ENCODE results near the gene TENT4B.
A peak's percentile ranks its signal among the peaks of the same experiment; 100 is the strongest.

TENT4B gene

DNA sequence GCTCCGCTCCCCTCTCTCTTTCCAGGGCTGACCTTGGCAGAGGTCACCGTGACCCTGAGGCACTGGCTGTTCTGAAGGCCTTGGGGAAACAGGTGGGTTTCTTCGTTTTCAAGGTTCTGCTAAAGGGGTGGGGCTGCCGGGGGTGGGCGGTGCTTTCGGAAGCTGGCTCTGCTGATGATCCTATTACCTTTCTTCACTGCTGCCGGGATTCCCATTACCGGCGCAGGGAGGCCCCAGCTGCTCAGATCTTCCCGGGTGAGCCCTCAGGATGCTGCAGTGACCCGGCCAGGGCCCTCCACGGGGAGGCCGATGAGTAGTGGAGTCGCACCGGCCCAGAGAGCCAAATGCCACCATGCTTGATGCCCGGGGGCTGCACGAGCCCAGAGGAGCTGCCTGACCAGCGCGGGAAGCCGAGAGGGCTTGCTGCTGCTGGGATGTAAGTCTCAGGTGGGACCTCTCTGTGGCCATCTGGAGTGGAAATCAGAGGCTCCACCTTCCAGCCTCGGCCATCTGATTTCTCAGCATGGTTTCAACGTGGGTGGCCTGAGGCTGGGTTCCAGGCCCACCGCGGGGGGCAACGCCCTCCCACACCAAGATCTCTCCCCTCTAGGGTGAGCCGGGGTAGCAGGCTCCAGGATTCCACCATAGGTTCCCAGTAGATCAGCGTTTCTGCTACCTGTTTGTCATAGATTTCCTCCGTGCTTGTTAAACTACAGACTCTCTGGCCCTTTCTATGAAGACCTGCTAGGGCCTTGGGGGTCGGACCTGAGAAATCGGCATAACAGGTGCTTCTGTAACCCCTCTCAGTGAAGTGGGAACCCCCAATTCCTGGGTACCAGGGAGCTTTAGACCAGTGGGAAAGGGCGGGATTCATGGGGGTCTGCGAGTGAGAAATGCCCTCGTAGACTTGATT, 91.7 kb downstream of the TENT4B start:
- no peak for DNase-seq (ENCODE audit: low spot score)
- in situ Hi-C loops (cut with MboI; ENCODE audit: low sequenced_read_pairs, unreplicated experiment) = no loop called here
- TF ChIP-seq, protein P1, sequence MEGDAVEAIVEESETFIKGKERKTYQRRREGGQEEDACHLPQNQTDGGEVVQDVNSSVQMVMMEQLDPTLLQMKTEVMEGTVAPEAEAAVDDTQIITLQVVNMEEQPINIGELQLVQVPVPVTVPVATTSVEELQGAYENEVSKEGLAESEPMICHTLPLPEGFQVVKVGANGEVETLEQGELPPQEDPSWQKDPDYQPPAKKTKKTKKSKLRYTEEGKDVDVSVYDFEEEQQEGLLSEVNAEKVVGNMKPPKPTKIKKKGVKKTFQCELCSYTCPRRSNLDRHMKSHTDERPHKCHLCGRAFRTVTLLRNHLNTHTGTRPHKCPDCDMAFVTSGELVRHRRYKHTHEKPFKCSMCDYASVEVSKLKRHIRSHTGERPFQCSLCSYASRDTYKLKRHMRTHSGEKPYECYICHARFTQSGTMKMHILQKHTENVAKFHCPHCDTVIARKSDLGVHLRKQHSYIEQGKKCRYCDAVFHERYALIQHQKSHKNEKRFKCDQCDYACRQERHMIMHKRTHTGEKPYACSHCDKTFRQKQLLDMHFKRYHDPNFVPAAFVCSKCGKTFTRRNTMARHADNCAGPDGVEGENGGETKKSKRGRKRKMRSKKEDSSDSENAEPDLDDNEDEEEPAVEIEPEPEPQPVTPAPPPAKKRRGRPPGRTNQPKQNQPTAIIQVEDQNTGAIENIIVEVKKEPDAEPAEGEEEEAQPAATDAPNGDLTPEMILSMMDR (IDR thresholded peaks at IDR 0.05; ENCODE audit: borderline replicate concordance, control extremely low read depth, extremely low read depth, insufficient read depth, missing control alignments) = no peak

GRCh38 chr16:50245417-50246298, 92.6 kb downstream of the TENT4B start:
- TF ChIP-seq, protein P1 (IDR thresholded peaks at IDR 0.05; ENCODE audit: borderline replicate concordance, control extremely low read depth, extremely low read depth, insufficient read depth, missing control alignments) = peak; percentile 58
- peak; percentile 93 for DNase-seq (ENCODE audit: low spot score)
- in situ Hi-C loops (cut with MboI; ENCODE audit: low sequenced_read_pairs, unreplicated experiment) = no loop called here

DNA sequence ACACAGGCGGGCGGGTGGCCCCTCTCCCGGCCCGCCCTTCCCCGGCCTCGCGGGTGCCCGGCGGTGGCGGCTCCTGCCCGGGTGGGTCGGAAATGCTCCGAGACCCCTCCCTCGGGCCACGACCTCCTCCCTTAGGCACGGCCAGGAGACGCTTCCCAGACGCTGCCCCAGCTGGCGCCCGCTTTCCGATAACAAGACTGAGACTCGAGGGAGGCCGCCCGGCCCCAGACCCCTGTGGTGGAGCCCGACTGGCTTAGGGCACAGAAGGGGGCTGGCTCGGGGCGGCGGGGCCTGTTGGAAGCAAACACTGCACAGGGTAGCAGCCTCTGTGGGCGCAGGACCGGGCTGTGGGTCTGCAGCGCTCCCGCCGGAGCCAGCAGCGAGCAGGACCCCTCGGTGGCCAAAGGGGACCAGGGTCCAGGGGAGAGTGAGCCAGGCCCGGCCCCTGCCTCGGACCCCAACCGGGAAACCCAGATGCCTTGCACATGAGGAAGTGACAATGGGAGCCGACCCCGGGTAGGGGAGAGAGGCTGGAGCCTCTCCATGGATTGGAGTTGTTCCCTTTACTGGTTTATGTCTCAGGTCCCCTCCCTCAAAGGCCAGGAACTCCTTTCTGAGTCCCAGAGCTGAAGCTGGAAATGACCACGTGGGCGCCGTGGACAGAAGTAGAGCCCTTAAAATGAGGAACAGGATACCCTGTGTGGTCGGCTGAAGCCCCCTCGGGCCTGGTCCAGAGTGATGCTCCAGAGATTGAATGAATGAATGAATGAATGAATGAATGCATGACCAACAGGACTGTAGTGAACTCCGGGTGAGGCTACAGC, 93.4 kb downstream of the TENT4B start:
- TF ChIP-seq, protein P1 (IDR thresholded peaks at IDR 0.05; ENCODE audit: borderline replicate concordance, control extremely low read depth, extremely low read depth, insufficient read depth, missing control alignments) = no peak
- in situ Hi-C loops (cut with MboI; ENCODE audit: low sequenced_read_pairs, unreplicated experiment) = no loop called here

DNA sequence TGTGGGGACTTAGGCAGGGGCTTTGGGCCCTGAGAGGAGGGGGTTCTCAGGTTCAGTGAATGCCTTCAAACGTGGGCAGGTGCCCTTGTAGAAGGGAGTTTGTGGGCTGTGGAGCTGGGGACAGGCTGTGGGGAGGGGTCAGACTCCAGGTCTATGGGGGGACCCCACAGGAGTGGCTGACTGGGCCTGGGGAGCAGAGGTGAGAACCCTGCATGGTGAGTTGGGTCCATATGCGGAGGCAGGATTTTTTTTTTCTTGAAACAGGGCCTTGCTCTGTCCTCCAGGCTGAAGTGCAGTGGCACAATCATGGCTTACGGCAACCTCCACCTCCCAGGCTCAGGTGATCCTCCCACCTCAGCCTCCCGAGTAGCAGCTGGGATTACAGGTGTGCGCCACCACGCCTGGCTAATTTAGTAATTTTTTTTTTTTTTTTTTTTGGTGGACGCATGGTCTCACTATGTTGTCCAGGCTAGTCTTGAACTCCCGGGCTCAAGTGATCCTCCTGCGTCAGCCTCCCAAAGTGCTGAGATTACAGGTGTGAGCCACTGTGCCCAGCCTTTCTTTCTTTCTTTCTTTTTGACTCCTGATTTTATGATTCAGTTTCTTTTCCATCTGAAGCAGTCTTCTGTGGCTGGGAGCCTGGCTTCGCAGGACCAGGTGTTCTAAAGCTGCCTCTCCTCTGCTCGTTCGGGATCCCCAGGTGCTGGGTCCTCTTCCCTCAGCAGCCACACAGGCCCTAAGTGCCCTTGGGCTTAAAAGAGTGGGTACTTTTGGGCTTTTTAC, 94.2 kb downstream of the TENT4B start:
- in situ Hi-C loops (cut with MboI; ENCODE audit: low sequenced_read_pairs, unreplicated experiment) = no loop called here

More for the DNA sequence above, 93.4 kb downstream of the TENT4B start:
- DNase-seq (ENCODE audit: low spot score) = peak; percentile 53

GRCh38 chr16:50247906-50248608, 95.0 kb downstream of the TENT4B start:
- DNase-seq (ENCODE audit: low spot score) = no peak
- TF ChIP-seq, protein P1 (IDR thresholded peaks at IDR 0.05; ENCODE audit: borderline replicate concordance, control extremely low read depth, extremely low read depth, insufficient read depth, missing control alignments) = no peak
- in situ Hi-C loops (cut with MboI; ENCODE audit: low sequenced_read_pairs, unreplicated experiment) = no loop called here

More for the DNA sequence above, 94.2 kb downstream of the TENT4B start:
- TF ChIP-seq, protein P1 (IDR thresholded peaks at IDR 0.05; ENCODE audit: borderline replicate concordance, control extremely low read depth, extremely low read depth, insufficient read depth, missing control alignments) = no peak
- no peak for DNase-seq (ENCODE audit: low spot score)
